HG03432 (cell line): ENCODE measurements around the gene FGFRL1.

Experiments used
- ATAC-seq: cut with Tn5 transposase; IDR thresholded peaks from one replicate; pipeline ENCODE4 v1.9.1; 2021; ENCODE audit warnings: mild to moderate bottlenecking, moderate library complexity; ENCODE audit not compliant: unreplicated experiment

Gene FGFRL1

GRCh38 chr4:1011022-1011665 lies at the start of gene FGFRL1:
TSS of gene FGFRL1 (plus strand) at chr4:1011626. CDS start at chr4:1012486, 860 bp downstream.
- peak; percentile 42 for ATAC-seq

GRCh38 chr4:962231-963208 lies 48.9 kb upstream of the FGFRL1 start:
- no peak for ATAC-seq

- ATAC-seq, result no peak
Measured at GRCh38 chr4:963276-964225, 47.9 kb upstream of the FGFRL1 start.

- ATAC-seq, result no peak
Measured at GRCh38 chr4:964346-965025, 46.9 kb upstream of the FGFRL1 start.

- ATAC-seq, result no peak
Measured at GRCh38 chr4:965048-965765, 46.2 kb upstream of the FGFRL1 start.

- ATAC-seq, result no peak
Measured at GRCh38 chr4:965766-966134, 45.7 kb upstream of the FGFRL1 start.

GRCh38 chr4:966266-967112 lies 44.9 kb upstream of the FGFRL1 start:
- ATAC-seq, result no peak

- no peak for ATAC-seq
Measured at GRCh38 chr4:967113-968104, 44.0 kb upstream of the FGFRL1 start.

- no peak for ATAC-seq
Measured at GRCh38 chr4:968221-968620, 43.2 kb upstream of the FGFRL1 start.

- no peak for ATAC-seq
Measured at GRCh38 chr4:968621-969394, 42.6 kb upstream of the FGFRL1 start.

GRCh38 chr4:970046-970745 lies 41.2 kb upstream of the FGFRL1 start:
- no peak for ATAC-seq

- no peak for ATAC-seq
Measured at GRCh38 chr4:970854-971520, 40.4 kb upstream of the FGFRL1 start.

GRCh38 chr4:971666-972500 lies 39.5 kb upstream of the FGFRL1 start:
- ATAC-seq, result no peak

GRCh38 chr4:972651-973424 lies 38.6 kb upstream of the FGFRL1 start:
- peak; percentile 55 for ATAC-seq
